Erythroblast (primary cell): Measurements from ENCODE around the gene TMEM89.

Experiments used
- GATA1 ChIP-seq: IDR thresholded peaks from 2 replicates; pipeline ENCODE4 v1.6.1; 2011; ENCODE audit warnings: low read depth, mild to moderate bottlenecking, control low read depth, low read length, moderate library complexity
- POLR2A ChIP-seq: IDR thresholded peaks from 2 replicates; pipeline ENCODE4 v1.6.1; 2011; ENCODE audit warnings: mild to moderate bottlenecking, low read length

DNA sequence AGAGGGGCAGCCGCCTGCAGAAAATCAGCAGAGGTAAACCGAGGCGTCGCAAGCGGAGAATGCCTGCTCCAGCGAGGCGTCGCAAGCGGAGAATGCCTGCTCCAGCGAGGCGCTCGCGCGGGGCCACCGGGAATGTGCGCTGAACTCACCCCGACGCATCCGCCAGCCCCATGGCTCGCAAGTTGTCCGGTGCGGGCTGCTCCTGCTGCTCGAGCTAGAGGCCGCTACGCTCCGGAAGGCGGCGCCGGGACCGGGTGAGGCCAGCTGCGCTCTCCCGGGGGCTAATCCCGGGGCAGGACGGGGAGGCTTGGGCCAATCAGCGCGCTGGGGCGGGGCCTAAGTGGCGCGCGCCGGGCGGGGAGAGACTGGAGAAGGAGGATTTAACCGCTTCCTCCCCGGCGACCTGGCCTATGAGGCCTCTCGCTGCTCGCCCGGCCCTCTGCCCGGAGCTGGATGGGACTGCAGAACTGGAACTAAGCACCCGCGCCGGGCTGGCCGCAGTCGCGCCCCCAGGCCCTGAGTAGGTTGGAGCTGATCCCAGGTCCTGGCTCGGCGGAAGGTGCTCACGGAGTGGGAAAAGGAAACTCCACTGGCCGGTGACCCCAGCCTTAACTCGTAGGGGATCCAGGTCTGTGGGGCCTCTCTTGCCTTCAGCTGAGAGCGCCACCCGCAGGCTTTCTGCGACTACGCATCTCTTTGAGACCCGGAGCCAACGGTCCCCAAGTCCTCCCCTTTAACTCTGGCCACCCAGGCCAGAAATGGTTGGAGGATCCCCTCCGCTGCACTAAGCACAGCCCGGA, 13.9 kb upstream of the TMEM89 start, which contains the start of gene SLC26A6:
- TF ChIP-seq POLR2A, result peak; percentile 58
- TF ChIP-seq GATA1, result no peak
